ENCODE measurements around the gene APOO. TPM values are rescaled to one million over a fixed set of nuclear protein-coding genes. Genes with fewer than 3 reads are reported as not detected.
"Not testable (repeated sequence)": the region's sequence is repeated elsewhere in the genome, so short reads cannot be mapped to it uniquely, and the experiment has no call there.

Gene APOO
- total RNA-seq, 1 donor from 2014 or later: 16.6 TPM

DNA sequence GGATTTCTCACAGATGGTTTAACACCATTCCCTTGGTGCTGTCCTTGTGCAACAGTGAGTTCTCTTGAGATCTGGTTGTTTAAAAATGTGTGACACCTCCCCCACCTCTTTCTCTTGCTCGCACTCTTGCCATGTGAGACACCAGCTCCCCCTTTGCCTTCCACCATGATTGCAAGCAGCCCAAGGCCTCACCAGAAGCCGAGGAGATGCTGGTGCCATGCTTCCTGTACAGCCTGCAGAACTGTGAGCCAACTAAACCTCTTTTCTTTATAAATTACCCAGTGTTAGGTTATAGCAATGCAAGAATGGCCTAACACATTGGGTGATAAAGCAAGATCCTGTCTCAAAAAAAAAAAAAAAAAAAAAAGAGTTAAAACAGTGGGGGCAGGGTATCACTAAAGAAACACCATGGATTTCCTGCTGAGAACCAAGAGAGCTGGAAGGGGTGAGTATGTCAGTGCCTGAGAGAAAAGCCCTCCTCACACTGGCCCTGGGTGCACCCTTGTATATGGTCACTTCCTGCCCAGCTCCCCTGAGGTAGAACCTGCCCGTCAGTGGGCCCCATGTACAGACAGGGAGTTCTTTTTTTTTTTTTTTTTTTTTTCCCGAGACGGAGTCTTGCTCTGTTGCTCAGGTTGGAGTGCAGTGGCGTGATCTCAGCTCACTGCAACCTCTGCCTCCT, 46.4 kb downstream of the APOO start:
- POLR2A ChIA-PET: no interaction called here
- Mint-ChIP-seq H3K27ac (no peak overlapping the region), H3K4me1 (no peaks in the 10 kb centered on the region), H3K4me3 (no peak overlapping the region), H3K27me3 (no peaks in the 10 kb centered on the region), H3K36me3 (ENCODE audit: low read depth) (peaks cover 4% of the 10 kb centered on the region), H3K9me3 (no peaks in the 10 kb centered on the region)
- DNase-seq (no peak), ATAC-seq (ENCODE audit: low read depth) (no peak)
- intact Hi-C loops (cut with micrococcal nuclease): no loop called here
- TF ChIP-seq, protein P1, sequence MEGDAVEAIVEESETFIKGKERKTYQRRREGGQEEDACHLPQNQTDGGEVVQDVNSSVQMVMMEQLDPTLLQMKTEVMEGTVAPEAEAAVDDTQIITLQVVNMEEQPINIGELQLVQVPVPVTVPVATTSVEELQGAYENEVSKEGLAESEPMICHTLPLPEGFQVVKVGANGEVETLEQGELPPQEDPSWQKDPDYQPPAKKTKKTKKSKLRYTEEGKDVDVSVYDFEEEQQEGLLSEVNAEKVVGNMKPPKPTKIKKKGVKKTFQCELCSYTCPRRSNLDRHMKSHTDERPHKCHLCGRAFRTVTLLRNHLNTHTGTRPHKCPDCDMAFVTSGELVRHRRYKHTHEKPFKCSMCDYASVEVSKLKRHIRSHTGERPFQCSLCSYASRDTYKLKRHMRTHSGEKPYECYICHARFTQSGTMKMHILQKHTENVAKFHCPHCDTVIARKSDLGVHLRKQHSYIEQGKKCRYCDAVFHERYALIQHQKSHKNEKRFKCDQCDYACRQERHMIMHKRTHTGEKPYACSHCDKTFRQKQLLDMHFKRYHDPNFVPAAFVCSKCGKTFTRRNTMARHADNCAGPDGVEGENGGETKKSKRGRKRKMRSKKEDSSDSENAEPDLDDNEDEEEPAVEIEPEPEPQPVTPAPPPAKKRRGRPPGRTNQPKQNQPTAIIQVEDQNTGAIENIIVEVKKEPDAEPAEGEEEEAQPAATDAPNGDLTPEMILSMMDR (IDR thresholded peaks at IDR 0.05): no peak
- CTCF ChIA-PET: no interaction called here

DNA sequence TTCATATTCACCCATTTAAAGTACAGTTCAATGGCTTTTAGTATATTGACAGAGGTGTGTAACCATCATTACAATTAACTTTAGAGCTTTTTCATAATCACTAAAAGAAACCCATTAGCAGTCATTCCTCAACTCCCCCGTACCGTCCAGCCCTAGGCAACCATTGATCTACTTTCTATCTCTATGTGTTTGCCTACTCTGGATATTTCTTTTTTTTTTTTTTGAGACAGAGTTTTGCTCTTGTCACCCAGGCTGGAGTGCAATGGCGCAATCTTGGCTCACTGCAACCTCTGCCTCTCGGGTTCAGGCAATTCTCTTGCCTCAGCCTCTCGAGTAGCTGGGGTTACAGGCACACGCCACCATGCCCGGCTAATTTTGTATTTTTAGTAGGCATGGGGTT, 48.5 kb downstream of the APOO start:
- H3K27ac Mint-ChIP-seq; POLR2A ChIA-PET; H3K36me3 Mint-ChIP-seq (ENCODE audit: low read depth); ATAC-seq (ENCODE audit: low read depth); intact Hi-C loops (cut with micrococcal nuclease); CTCF ChIA-PET; H3K4me1 Mint-ChIP-seq; H3K9me3 Mint-ChIP-seq; DNase-seq; H3K4me3 Mint-ChIP-seq; H3K27me3 Mint-ChIP-seq: not testable (repeated sequence)

DNA sequence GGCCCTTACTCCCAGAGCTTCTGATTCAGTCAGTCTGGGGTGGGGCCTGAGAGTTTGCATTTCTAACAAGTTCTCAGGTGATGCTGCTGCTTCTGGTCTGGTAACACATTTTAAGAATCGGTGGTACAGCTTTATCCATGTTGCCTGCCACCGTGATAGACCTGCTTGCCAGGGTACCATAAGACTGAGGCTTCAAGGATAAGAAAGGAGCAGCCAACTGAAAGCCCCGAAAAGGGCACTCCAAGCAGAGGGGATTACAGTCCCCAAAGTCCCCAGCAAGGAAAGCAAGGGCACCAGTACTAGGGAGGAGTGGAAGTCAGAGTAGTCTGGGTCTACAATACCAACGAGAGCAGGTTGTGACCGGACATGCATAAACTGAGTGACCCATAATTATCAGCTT, 49.8 kb downstream of the APOO start:
- H3K27ac Mint-ChIP-seq: no peak overlapping the region
- TF ChIP-seq, protein P1 (IDR thresholded peaks at IDR 0.05): no peak
- no peaks in the 10 kb centered on the region for H3K27me3 Mint-ChIP-seq
- ATAC-seq (ENCODE audit: low read depth) (no peak), DNase-seq (no peak)
- ChIA-PET POLR2A (no interaction called here), CTCF (no interaction called here)
- no peaks in the 10 kb centered on the region for H3K4me1 Mint-ChIP-seq
- intact Hi-C loops (cut with micrococcal nuclease): no loop called here
- H3K4me3 Mint-ChIP-seq: no peak overlapping the region
- peaks cover 4% of the 10 kb centered on the region for H3K36me3 Mint-ChIP-seq (ENCODE audit: low read depth)
- no peaks in the 10 kb centered on the region for H3K9me3 Mint-ChIP-seq

DNA sequence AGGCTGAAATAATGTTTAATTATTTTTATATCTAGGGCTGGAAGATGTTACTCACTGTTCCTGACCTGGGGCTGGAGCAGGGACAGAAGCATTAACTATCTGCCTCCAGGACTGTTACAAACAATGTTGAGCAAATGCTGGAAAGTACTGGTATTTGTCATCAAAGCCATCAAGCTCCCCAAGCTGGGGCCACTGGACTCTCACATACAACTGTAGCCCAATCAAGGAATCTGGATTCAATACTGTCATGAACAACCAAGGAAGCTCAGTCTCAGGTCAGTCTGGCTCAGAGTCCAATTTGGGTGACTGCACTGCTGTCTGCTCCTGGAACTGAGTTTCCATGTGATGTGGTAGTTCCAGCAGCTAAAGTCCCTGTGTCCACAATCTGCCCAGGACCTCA, 50.4 kb downstream of the APOO start:
- H3K4me3 Mint-ChIP-seq: no peak overlapping the region
- H3K27ac Mint-ChIP-seq: no peak overlapping the region
- H3K27me3 Mint-ChIP-seq: no peaks in the 10 kb centered on the region
- intact Hi-C loops (cut with micrococcal nuclease): no loop called here
- DNase-seq (no peak), ATAC-seq (ENCODE audit: low read depth) (no peak)
- H3K4me1 Mint-ChIP-seq: no peaks in the 10 kb centered on the region
- POLR2A ChIA-PET: no interaction called here
- peaks cover 4% of the 10 kb centered on the region for H3K36me3 Mint-ChIP-seq (ENCODE audit: low read depth)
- no peaks in the 10 kb centered on the region for H3K9me3 Mint-ChIP-seq
- CTCF ChIA-PET: no interaction called here
- TF ChIP-seq, protein P1 (IDR thresholded peaks at IDR 0.05): no peak

DNA sequence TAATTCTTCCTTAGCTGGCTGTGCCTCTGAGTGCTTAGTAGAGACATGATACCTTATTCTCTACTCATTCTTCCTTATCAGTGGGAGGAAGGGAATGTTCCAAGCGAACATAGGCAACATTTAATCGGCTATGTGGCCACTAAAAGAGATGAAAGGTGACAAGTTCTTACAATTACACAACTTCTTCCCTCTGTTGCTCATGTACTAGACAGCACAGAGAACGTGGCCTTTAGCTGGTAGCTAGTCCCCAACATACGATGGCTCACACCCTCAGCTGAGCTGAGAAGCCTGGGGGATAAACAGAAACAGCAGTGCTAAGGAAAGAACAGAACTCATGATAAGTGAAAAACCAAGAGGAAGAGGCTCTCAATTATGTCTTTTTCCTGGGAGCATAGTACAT, 52.2 kb downstream of the APOO start:
- TF ChIP-seq, protein P1 (IDR thresholded peaks at IDR 0.05): no peak
- ChIA-PET POLR2A (no interaction called here), CTCF (no interaction called here)
- ATAC-seq (ENCODE audit: low read depth) (no peak), DNase-seq (no peak)
- Mint-ChIP-seq H3K27me3 (no peaks in the 10 kb centered on the region), H3K9me3 (no peaks in the 10 kb centered on the region), H3K4me3 (no peak overlapping the region), H3K27ac (no peak overlapping the region), H3K4me1 (no peaks in the 10 kb centered on the region), H3K36me3 (ENCODE audit: low read depth) (peaks cover 4% of the 10 kb centered on the region)
- intact Hi-C loops (cut with micrococcal nuclease): no loop called here

DNA sequence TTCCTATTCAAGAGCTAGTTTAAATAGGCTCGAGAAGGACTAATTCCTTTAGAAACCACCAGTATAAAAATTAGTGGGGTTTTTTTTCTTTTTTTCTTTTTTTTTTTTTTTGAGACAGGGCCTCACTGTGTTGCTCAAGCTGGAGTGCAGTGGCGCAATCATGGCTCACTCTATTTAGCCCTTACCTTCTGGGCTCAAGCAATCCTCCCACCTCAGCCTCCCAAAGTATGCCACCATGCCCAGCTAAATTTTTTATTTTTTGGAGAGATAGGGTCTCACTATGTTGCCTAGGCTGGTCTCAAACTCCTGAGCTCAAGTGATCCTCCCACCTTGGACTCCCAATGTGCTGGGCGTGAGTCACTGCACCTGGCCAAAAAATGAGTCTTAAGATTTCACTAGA, 52.8 kb downstream of the APOO start:
- H3K36me3 Mint-ChIP-seq (ENCODE audit: low read depth): peaks cover 4% of the 10 kb centered on the region
- CTCF ChIA-PET: no interaction called here
- H3K27me3 Mint-ChIP-seq: no peaks in the 10 kb centered on the region
- TF ChIP-seq, protein P1 (IDR thresholded peaks at IDR 0.05): no peak
- intact Hi-C loops (cut with micrococcal nuclease): no loop called here
- no peaks in the 10 kb centered on the region for H3K9me3 Mint-ChIP-seq
- POLR2A ChIA-PET: no interaction called here
- no peak for DNase-seq
- no peaks in the 10 kb centered on the region for H3K4me1 Mint-ChIP-seq
- H3K27ac Mint-ChIP-seq: no peak overlapping the region
- no peak overlapping the region for H3K4me3 Mint-ChIP-seq
- no peak for ATAC-seq (ENCODE audit: low read depth)

All from activated B cell treated with CpG ODN at 0.5 μM for 24 hours (primary cell).